HepG2 (cell line): ENCODE data around the gene CDC42EP4. TPM values are rescaled to one million over a fixed set of nuclear protein-coding genes. Genes with fewer than 3 reads are reported as not detected.

Source experiments
- HMGA1 ChIP-seq: sonication (generic); formaldehyde crosslinking; conservative IDR thresholded peaks from 2 replicates; pipeline ENCODE4 v1.4.0; 2020; ENCODE audit warnings: missing genetic modification reagents
- KLF11 ChIP-seq: IDR thresholded peaks from 2 replicates; pipeline ENCODE4 v1.6.1; 2016; ENCODE audit warnings: missing compliant biosample characterization
- LCORL ChIP-seq, 2 experiments: fragments of 450-650 bp in 1 of 2; sonication (generic) in 1 of 2; formaldehyde crosslinking in 1 of 2; IDR thresholded peaks; 2 replicates each; pipeline versions ENCODE4 v1.5.0 to v1.6.1; 2017 to 2020; ENCODE audit warnings: antibody characterized with exemption in 1 of 2, missing genetic modification reagents in 1 of 2
- PCBP1 ChIP-seq: fragments of 200-400 bp; formaldehyde crosslinking; IDR thresholded peaks from 2 replicates; pipeline ENCODE4 v1.6.1; 2017; ENCODE audit warnings: mild to moderate bottlenecking, low read depth, low read length, borderline replicate concordance
- PCBP2 ChIP-seq: fragments of 200-400 bp; formaldehyde crosslinking; optimal IDR thresholded peaks from 2 replicates; pipeline ENCODE3; 2018; ENCODE audit warnings: low read length, low read depth; ENCODE audit not compliant: poor library complexity, severe bottlenecking
- RFXANK ChIP-seq: IDR thresholded peaks from 2 replicates; pipeline ENCODE4 v1.6.1; 2016
- SMYD3 ChIP-seq: sonication (generic); formaldehyde crosslinking; IDR thresholded peaks from 2 replicates; pipeline ENCODE4 v1.8.1; 2023; ENCODE audit warnings: mild to moderate bottlenecking, missing genetic modification reagents
- SRSF1 ChIP-seq: fragments of 200-400 bp; formaldehyde crosslinking; optimal IDR thresholded peaks from 2 replicates; pipeline ENCODE3; 2017; ENCODE audit warnings: mild to moderate bottlenecking, low read depth, low read length, moderate library complexity
- SSRP1 ChIP-seq: IDR thresholded peaks from 2 replicates; pipeline ENCODE4 v1.6.1; 2016; ENCODE audit warnings: control low read depth
- WIZ ChIP-seq: sonication (generic); formaldehyde crosslinking; IDR thresholded peaks from 2 replicates; pipeline ENCODE4 v1.5.1; 2020; ENCODE audit warnings: mild to moderate bottlenecking, missing genetic modification reagents
- ZFYVE20 ChIP-seq: sonication (generic); formaldehyde crosslinking; IDR thresholded peaks from 2 replicates; pipeline ENCODE4 v1.8.0; 2023; ENCODE audit warnings: low read depth, mild to moderate bottlenecking, moderate library complexity, missing genetic modification reagents, borderline replicate concordance
- ZNF557 ChIP-seq: sonication (generic); formaldehyde crosslinking; IDR thresholded peaks from 2 replicates; pipeline ENCODE4 v1.4.0; 2020; ENCODE audit warnings: missing genetic modification reagents
- ZNF891 ChIP-seq: sonication (generic); formaldehyde crosslinking; IDR thresholded peaks from 2 replicates; pipeline ENCODE4 v1.5.0; 2020; ENCODE audit warnings: mild to moderate bottlenecking, missing genetic modification reagents
- polyA plus RNA-seq, 8 experiments: library from polyadenylated mRNA; depleted of rRNA in 3 of 8; stranded (reverse) in 7 of 8; unstranded in 1 of 8; fragments of >200 nt; fragmentation: Illumina TruSeq in 4 of 8; extraction: Trizol in 4 of 8; gene quantifications; 2 replicates each; pipeline versions ENCODE4 v1.2.1 to v1.2.3, GENCODE V29; 2011 to 2016; ENCODE audit warnings: low read depth in 4 of 8, missing spikeins in 1 of 8, mixed read lengths in 1 of 8; ENCODE audit not compliant: insufficient read depth in 1 of 8
- total RNA-seq, 5 experiments: library from RNA; depleted of rRNA; stranded (reverse); fragments of >200 nt; fragmentation: Illumina TruSeq; extraction: Trizol; gene quantifications; 2 replicates each; pipeline ENCODE4 v1.2.3, GENCODE V29; 2016; ENCODE audit warnings: low read depth in 1 of 5
- TF ChIP-seq, protein P1 (sequence below): sonication (generic); formaldehyde crosslinking; IDR thresholded peaks from 2 replicates; pipeline ENCODE4 v1.4.0; 2020; ENCODE audit warnings: mild to moderate bottlenecking, missing genetic modification reagents
- TF ChIP-seq, protein P2 (sequence below), 2 experiments: sonication (generic) in 1 of 2; formaldehyde crosslinking in 1 of 2; IDR thresholded peaks; 2 replicates each; pipeline versions ENCODE4 v1.6.1 to v1.9.0; 2014 to 2022; ENCODE audit warnings: antibody characterized with exemption in 1 of 2, borderline replicate concordance in 1 of 2, inconsistent platforms in 1 of 2, low read depth in 1 of 2, missing genetic modification reagents in 1 of 2
- TF ChIP-seq, protein P3 (sequence below): sonication (generic); formaldehyde crosslinking; IDR thresholded peaks from 2 replicates; pipeline ENCODE4 v1.4.0; 2020; ENCODE audit warnings: missing genetic modification reagents
- TF ChIP-seq, protein P4 (sequence below): sonication (generic); formaldehyde crosslinking; IDR thresholded peaks from 2 replicates; pipeline ENCODE4 v1.5.1; 2020; ENCODE audit warnings: missing genetic modification reagents, mild to moderate bottlenecking, borderline replicate concordance

CDC42EP4 gene
- total and polyA plus RNA-seq, 2 of the 13 experiments (the other 11 are each of a cell fraction or from before 2014, with no cell fraction given) = 19.0 to 54.0 TPM

DNA sequence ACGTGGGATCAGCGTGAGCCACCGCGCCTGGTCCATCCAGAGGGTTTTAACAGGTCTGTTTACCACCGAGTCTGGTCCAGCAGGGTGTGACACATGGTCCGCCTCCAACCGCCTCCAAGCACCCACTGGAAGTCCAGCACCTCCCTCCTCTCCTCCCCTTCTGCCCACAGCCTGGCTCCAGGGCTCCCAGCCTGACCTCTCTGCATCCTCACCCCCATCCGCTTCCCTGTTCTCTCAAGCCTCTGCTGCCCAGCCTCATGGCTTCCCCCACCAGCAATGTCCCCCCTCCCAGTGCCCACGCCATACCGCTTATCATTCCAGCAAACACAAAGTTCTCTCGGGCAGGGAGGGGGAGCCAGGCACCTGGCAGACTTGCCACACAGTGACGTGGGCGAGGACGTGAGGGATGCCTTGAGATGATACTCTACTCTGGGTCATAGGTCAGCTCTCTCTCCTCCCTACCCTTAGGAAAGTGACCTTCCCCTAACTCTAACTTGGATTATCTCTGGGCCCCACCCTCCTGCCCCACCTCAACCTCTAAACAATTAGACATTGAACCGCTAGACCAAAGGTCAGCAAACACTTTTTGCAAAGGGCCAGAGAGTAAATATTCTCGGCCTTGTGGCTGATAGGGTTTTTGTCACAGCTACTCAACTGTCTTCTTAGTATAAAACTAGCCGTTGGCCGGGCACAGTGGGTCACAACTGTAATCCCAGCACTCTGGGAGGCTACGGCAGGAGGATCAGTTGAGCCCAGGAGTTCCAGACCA is 23.1 kb downstream of the CDC42EP4 start (continued):
- TF ChIP-seq ZNF557 (CRISPR knock-in tag) = no peak
- TF ChIP-seq WIZ = peak; percentile 89; the same call in 1 of the 2 replicates
- no peak for TF ChIP-seq HMGA1 (CRISPR knock-in tag)
- TF ChIP-seq KLF11 (CRISPR knock-in tag) = peak; percentile 63; the same call in 1 of the 2 replicates
- TF ChIP-seq PCBP2 = no peak
- TF ChIP-seq, protein P1, sequence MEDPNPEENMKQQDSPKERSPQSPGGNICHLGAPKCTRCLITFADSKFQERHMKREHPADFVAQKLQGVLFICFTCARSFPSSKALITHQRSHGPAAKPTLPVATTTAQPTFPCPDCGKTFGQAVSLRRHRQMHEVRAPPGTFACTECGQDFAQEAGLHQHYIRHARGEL (CRISPR knock-in tag) = no peak
- no peak for TF ChIP-seq RFXANK
- TF ChIP-seq, protein P2, sequence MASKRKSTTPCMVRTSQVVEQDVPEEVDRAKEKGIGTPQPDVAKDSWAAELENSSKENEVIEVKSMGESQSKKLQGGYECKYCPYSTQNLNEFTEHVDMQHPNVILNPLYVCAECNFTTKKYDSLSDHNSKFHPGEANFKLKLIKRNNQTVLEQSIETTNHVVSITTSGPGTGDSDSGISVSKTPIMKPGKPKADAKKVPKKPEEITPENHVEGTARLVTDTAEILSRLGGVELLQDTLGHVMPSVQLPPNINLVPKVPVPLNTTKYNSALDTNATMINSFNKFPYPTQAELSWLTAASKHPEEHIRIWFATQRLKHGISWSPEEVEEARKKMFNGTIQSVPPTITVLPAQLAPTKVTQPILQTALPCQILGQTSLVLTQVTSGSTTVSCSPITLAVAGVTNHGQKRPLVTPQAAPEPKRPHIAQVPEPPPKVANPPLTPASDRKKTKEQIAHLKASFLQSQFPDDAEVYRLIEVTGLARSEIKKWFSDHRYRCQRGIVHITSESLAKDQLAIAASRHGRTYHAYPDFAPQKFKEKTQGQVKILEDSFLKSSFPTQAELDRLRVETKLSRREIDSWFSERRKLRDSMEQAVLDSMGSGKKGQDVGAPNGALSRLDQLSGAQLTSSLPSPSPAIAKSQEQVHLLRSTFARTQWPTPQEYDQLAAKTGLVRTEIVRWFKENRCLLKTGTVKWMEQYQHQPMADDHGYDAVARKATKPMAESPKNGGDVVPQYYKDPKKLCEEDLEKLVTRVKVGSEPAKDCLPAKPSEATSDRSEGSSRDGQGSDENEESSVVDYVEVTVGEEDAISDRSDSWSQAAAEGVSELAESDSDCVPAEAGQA (IDR thresholded peaks at IDR 0.05; ENCODE audit: low read depth) = no peak
- TF ChIP-seq, protein P2 (CRISPR knock-in tag; IDR thresholded peaks at IDR 0.05; ENCODE audit: borderline replicate concordance) = no peak
- 0 out of 2 replicates have a peak, but pooled peaks have one; percentile 41 for TF ChIP-seq SMYD3 (CRISPR knock-in tag)
- TF ChIP-seq, protein P3, sequence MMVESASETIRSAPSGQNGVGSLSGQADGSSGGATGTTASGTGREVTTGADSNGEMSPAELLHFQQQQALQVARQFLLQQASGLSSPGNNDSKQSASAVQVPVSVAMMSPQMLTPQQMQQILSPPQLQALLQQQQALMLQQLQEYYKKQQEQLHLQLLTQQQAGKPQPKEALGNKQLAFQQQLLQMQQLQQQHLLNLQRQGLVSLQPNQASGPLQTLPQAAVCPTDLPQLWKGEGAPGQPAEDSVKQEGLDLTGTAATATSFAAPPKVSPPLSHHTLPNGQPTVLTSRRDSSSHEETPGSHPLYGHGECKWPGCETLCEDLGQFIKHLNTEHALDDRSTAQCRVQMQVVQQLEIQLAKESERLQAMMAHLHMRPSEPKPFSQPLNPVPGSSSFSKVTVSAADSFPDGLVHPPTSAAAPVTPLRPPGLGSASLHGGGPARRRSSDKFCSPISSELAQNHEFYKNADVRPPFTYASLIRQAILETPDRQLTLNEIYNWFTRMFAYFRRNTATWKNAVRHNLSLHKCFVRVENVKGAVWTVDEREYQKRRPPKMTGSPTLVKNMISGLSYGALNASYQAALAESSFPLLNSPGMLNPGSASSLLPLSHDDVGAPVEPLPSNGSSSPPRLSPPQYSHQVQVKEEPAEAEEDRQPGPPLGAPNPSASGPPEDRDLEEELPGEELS (CRISPR knock-in tag) = peak; percentile 87
- TF ChIP-seq PCBP1 = 0 out of 2 replicates have a peak, but pooled peaks have one; percentile 55
- peak; percentile 45; the same call in 1 of the 2 replicates for TF ChIP-seq ZNF891
- TF ChIP-seq, protein P4, sequence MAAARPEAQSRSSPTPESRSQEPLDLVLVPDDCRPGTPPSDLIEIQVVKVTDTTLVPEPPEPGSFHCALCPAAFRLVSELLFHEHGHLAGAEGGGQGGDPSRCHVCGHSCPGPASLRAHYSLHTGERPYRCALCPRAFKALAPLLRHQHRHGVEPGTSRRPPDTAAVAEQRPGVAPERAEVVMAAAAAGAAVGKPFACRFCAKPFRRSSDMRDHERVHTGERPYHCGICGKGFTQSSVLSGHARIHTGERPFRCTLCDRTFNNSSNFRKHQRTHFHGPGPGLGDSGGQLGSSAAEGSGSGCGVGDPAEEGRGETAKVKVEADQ (CRISPR knock-in tag) = peak; percentile 93
- no peak for TF ChIP-seq ZFYVE20 (CRISPR knock-in tag)
- TF ChIP-seq SSRP1 (CRISPR knock-in tag) = no peak
- peak; percentile 37; the same call in 1 of the 2 replicates for TF ChIP-seq LCORL (IDR thresholded peaks at IDR 0.05)
- TF ChIP-seq LCORL (CRISPR knock-in tag; IDR thresholded peaks at IDR 0.05) = peak; percentile 95
- peak; percentile 75 for TF ChIP-seq SRSF1
